ENCODE data around the gene KCNQ5. TPM values are rescaled to one million over a fixed set of nuclear protein-coding genes. Genes with fewer than 3 reads are reported as not detected.

Gene KCNQ5
- total RNA-seq, 1 donor from 2014 or later, result 1.7 TPM

DNA sequence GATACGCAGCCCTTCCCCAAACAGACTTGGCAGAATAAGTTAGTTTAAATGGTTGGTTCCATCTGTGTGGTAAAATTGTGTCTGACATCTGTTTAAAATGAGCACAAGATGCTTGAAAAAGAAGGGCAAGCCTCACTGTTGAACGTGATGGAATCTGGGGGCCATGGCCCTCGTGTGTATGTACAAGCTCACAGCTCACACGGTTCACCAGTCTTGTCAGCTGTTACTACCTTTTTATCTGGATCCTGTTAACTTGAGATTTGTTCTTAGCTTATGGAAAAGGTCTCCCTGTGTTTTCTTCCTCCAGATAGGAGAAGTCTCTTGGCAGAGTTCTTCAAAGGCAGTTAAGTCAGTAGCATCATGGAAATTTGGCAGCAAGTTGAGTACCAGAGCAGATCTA is 332.9 kb downstream of the KCNQ5 start:
- TF ChIP-seq, protein P1, sequence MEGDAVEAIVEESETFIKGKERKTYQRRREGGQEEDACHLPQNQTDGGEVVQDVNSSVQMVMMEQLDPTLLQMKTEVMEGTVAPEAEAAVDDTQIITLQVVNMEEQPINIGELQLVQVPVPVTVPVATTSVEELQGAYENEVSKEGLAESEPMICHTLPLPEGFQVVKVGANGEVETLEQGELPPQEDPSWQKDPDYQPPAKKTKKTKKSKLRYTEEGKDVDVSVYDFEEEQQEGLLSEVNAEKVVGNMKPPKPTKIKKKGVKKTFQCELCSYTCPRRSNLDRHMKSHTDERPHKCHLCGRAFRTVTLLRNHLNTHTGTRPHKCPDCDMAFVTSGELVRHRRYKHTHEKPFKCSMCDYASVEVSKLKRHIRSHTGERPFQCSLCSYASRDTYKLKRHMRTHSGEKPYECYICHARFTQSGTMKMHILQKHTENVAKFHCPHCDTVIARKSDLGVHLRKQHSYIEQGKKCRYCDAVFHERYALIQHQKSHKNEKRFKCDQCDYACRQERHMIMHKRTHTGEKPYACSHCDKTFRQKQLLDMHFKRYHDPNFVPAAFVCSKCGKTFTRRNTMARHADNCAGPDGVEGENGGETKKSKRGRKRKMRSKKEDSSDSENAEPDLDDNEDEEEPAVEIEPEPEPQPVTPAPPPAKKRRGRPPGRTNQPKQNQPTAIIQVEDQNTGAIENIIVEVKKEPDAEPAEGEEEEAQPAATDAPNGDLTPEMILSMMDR (conservative IDR thresholded peaks at IDR 0.05; ENCODE audit: low read depth, low read length), result no peak
- DNase-seq (ENCODE audit: low read depth), result no peak
- H3K4me3 ChIP-seq (ENCODE audit: low read depth, low read length), result no peak overlapping the region

DNA sequence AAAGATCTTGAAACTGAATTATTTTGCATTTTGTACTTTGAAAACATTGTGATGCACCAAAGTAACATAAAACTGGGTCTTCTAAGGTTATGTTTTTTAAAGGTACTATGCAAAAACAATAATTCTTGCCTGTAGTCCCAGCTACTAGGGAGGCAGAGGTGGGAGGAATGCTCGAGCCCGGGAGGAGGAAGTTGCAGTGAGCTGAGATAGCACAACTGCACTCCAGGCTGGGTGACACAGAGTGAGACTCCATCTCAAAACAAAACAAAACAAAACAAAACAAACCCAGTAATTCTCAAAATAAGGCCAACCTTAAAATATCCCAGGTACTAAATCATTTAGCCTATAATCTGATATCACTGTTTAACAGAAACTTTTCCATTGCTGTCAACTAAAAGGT is 333.8 kb downstream of the KCNQ5 start:
- DNase-seq (ENCODE audit: low read depth), result no peak
- TF ChIP-seq, protein P1 (conservative IDR thresholded peaks at IDR 0.05; ENCODE audit: low read depth, low read length), result no peak

DNA sequence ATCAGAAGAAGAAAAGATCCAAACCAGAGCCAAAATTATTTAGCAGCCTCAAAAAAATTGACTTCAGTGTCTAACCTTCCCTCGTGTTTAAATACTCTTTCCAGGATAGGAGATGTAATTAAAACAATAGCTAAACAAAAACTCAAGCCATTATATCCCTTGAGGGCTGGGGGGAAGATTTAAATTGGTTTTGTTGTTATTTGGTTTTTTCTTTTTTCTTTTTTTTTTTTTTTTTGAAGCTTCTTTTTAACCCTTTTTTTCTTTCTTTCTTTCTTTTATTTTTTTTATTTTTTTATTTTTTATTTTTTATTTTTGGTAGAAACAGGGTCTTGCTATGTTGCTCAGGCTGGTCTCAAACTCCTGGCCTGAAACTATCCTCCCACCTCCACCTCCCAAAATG is 334.4 kb downstream of the KCNQ5 start:
- no peak for DNase-seq (ENCODE audit: low read depth)
- H3K4me3 ChIP-seq (ENCODE audit: low read depth, low read length), result no peak overlapping the region
- TF ChIP-seq, protein P1 (conservative IDR thresholded peaks at IDR 0.05; ENCODE audit: low read depth, low read length), result no peak

More for the DNA sequence above, 333.8 kb downstream of the KCNQ5 start:
- H3K4me3 ChIP-seq (ENCODE audit: low read depth, low read length), result no peak overlapping the region

DNA sequence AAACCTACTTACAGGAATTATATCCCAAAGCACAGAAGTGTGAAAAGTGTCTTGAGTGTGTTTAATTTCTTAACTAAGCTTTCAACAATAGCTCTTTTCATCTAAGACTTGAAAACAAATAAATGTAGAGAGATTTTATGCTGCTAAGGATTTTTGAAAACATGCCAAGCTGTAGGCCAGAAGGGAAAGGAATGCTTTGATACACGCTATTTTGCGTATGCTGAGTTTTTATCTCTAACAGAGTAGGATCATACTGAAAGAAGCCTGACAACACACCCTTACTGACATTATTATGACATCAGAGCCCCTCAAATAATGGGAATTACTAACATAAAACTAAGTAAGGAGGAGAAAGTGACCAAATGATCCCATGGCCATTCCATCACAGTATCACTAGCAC is 338.0 kb downstream of the KCNQ5 start:
- TF ChIP-seq, protein P1 (conservative IDR thresholded peaks at IDR 0.05; ENCODE audit: low read depth, low read length), result no peak
- no peak for DNase-seq (ENCODE audit: low read depth)
- H3K4me3 ChIP-seq (ENCODE audit: low read depth, low read length), result no peak overlapping the region

DNA sequence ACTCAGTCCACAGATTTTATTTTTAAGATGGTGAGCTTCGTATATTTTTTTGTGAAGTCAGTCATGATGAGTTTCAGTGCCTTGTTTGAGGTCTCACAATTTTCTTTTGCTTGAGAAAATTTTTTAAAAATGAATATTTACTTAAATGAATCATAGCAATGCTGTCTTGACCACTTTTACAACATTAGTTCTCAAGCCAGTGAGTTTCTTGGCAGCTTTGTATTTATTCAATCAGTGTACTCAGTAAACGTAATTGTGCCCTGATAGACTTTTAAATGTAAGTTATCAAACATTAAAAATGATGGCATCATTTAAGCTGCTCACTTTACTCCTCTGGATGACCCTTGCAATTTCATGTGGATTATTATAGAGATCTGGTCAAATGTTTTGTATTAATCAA is 342.1 kb downstream of the KCNQ5 start:
- TF ChIP-seq, protein P1 (conservative IDR thresholded peaks at IDR 0.05; ENCODE audit: low read depth, low read length), result no peak
- H3K4me3 ChIP-seq (ENCODE audit: low read depth, low read length), result no peak overlapping the region
- DNase-seq (ENCODE audit: low read depth), result no peak

DNA sequence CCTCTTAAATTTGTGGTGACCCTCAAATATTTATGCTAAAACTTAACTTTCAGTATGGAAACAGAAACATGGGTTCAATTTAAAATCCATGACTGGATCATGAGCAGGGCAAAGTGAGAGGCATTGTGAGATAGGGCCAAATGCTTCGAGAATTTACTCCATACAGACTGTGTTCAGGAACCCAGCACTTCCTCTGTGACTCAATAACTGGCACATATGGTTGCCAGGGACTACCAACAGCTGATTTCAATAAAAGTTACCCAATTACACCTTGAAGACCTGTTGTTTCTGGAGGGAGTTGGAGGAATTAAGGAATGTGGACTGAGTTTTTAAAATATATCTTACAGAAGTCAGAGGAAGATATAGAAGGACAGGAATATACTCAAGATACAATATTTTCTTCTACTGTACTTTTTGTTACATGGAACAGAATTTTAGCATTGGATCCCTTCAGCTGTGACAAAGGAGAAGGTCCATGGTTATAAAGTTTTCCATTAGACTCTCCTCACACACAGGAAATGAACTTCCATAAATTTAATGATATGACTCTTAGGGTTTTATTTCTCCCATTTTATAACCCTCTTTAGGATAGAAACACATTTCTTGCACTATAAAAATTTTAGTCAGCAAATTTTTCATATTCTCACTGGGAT is 344.9 kb downstream of the KCNQ5 start:
- TF ChIP-seq, protein P1 (conservative IDR thresholded peaks at IDR 0.05; ENCODE audit: low read depth, low read length), result no peak
- H3K4me3 ChIP-seq (ENCODE audit: low read depth, low read length), result no peak overlapping the region
- no peak for DNase-seq (ENCODE audit: low read depth)

DNA sequence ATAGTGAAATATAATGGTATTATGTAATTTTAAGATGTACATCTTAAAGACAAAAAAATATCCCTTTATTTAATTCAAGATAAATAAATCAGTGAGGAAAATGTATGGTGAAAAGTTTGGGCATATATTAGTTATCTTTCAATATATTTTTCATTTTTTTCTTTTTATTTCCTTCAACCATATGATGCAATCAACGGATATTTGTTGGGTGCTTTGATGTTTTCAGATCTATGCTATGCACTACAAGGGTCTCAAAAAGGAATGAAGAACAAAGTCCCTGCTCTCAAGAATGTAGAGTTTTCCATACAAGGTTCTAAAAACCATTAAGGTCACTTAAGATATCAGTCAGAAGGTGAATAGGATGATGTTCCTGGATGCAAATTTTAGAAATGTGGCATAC is 345.5 kb downstream of the KCNQ5 start:
- TF ChIP-seq, protein P1 (conservative IDR thresholded peaks at IDR 0.05; ENCODE audit: low read depth, low read length), result no peak
- no peak for DNase-seq (ENCODE audit: low read depth)
- H3K4me3 ChIP-seq (ENCODE audit: low read depth, low read length), result no peak overlapping the region

All from epithelial cell of proximal tubule (primary cell).